HUDEP-2 (cell line): ENCODE results near the gene GINS1.

Experiments
- DNase-seq, 76 experiments: peaks; one replicate each; lab custom pipeline; 2025; ENCODE audit not compliant: unreplicated experiment in 76 of 76; lab: John Stamatoyannopoulos, UW

The GINS1 gene

GRCh38 chr20:25407311-25408169 lies at the start of gene GINS1:
Gene GINS1, plus strand, starts transcription at chr20:25407673. Its CDS starts 148 bp downstream, at chr20:25407821.
- peak in 75 of 76 experiments; percentile 10 to 89 (median 75) for DNase-seq

GRCh38 chr20:25360631-25361286 lies 46.7 kb upstream of the GINS1 start:
- DNase-seq: no peak

GRCh38 chr20:25361287-25361683 lies 46.2 kb upstream of the GINS1 start:
- DNase-seq: no peak

- DNase-seq: no peak
Observed at GRCh38 chr20:25364180-25364788, 43.2 kb upstream of the GINS1 start.

- DNase-seq: no peak
Observed at GRCh38 chr20:25364879-25365699, 42.4 kb upstream of the GINS1 start.

GRCh38 chr20:25368526-25368925 lies 38.9 kb upstream of the GINS1 start:
- no peak for DNase-seq

- no peak for DNase-seq
Observed at GRCh38 chr20:25368976-25369375, 38.5 kb upstream of the GINS1 start.

GRCh38 chr20:25369529-25369928 lies 37.9 kb upstream of the GINS1 start:
- DNase-seq: no peak

GRCh38 chr20:25369971-25370370 lies 37.5 kb upstream of the GINS1 start:
- no peak for DNase-seq

- DNase-seq: no peak
Observed at GRCh38 chr20:25372584-25373336, 34.7 kb upstream of the GINS1 start.

- no peak for DNase-seq
Observed at GRCh38 chr20:25374842-25375241, 32.6 kb upstream of the GINS1 start.

GRCh38 chr20:25376236-25376635 lies 31.2 kb upstream of the GINS1 start:
- DNase-seq: no peak

GRCh38 chr20:25376886-25377285 lies 30.6 kb upstream of the GINS1 start:
- no peak for DNase-seq

- no peak for DNase-seq
Observed at GRCh38 chr20:25378189-25378883, 29.1 kb upstream of the GINS1 start.

GRCh38 chr20:25378884-25379733 lies 28.4 kb upstream of the GINS1 start:
- DNase-seq: no peak

- DNase-seq: no peak
Observed at GRCh38 chr20:25380945-25381614, 26.4 kb upstream of the GINS1 start.

- DNase-seq: no peak
Observed at GRCh38 chr20:25382704-25383370, 24.6 kb upstream of the GINS1 start.
